Stimulated activated CD8-positive, alpha-beta memory T cell treated with anti-CD3 and anti-CD28 coated beads, Interleukin-4, amount 100 ng/mL, for 48 hours (primary cell): ENCODE measurements around the gene IQSEC3.
"Not testable (repeated sequence)": the region's sequence is repeated elsewhere in the genome, so short reads cannot be mapped to it uniquely, and the experiment has no call there.

Experiments used
- DNase-seq: peaks from one replicate; pipeline ENCODE4 v3.0.0-alpha.2; 2020

Gene IQSEC3

DNA sequence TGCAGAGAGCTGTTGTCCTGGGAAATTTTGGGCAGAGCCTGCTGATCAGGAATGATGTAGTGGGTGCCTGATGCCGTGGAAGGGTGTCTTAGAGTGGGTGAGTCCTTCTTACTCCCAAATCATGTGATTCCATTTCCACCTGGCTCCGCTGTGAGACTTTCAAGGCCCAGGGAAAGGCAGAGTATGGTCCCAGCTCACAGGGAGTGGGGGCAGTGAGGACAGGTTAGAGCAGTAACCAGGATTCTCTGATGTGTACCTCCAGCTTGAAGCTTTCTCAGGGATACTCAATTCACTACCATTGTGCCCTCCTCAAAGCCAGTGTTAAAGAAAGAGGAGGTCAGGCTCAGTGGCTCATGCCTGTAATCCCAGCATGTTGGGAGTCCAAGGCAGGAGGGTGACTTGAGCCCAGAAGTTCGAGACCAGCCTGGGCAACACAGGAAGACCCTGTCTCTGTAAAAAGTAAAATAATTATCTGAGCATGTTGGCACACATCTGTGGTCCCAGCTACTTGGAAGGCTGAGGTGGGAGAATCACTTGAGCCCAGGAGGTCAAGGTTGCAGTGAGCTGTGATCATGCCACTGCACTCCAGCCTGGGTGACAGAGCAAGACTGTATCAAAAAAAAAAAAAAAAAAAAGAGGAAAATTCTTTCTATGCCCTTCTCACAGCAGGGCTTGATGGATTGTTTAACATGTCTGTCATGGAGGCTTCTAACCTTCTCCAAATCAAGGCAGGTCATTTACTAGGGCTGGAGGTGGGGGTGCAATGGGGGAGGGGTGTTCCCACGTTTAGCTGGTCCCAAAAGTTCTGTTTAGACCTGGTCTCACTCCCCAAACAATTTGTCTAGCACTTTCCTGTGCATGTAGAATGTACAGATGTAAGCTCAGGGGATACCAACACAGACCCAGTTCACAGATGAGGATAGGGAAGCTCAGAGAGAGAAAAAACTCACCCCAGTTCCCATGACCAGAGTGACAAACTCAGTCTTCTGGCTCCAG, 12.5 kb upstream of the IQSEC3 start:
- DNase-seq, result no peak

DNA sequence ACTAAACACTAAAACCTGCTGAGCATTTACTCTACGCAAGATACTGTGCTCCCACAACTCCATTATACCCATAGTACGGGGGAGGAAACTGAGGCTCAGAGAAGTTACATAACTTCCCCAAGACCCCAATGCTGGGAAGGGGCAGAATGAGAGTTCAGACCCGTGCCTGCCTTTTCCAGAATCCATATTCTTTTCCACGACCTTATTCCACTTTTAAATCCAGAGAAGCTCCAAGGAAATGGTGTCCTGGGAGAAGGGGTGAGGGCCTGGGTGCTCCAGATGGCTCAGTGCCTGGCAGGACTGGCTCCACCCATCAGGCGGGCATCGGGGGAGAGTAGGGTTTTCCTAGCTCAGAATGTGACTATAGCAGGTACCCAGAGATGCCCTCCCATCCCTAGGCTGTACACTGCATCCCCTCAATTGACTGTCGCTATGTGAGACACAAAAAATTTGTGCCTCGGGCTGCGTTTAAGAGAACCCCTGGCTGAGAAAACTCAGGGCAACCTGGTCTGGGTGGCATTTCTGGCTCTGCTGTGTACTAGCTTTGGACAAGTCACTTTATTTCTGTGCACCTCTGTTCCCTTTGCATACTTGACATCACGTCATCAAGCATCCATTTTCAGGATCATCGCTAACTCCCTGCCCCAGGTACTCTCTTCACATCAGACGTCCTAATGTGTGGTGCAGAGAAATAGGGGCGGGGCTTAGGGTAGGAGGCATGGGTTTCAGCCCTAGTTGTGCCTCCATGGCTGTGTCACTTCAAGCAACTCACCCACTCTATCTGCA, 11.6 kb upstream of the IQSEC3 start:
- no peak for DNase-seq

DNA sequence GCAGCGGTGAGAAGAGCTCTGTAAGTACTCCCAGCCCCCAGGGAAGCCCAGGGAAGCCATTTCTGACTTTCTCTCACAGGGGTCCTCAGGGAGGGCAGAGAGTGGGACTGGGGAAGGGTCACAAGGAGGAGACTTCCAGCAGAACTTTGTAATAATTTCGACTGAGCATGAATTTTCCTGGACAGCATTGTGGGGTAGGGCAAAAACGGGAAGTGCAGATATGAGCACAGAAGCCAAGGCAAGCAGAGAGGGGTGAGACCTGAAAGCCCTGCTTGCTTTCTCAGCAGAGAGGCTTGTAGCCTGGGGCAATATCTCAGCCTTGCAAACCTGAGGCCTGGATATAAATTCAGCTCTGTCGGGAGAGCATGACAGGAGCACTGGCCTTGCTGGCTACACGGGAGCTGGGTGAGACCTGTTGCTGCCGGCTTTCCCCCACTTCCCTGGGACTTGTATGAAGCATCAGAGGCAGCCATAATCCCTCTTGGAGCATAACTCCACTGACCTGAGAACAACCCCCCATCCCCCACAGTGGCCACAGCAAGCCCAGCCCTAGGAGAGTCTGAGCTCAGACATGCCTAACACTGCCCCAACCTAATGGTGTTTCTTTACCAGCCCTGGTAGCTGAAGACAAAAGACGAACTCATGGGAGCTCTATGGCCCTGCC, 9.8 kb upstream of the IQSEC3 start:
- DNase-seq, result no peak

DNA sequence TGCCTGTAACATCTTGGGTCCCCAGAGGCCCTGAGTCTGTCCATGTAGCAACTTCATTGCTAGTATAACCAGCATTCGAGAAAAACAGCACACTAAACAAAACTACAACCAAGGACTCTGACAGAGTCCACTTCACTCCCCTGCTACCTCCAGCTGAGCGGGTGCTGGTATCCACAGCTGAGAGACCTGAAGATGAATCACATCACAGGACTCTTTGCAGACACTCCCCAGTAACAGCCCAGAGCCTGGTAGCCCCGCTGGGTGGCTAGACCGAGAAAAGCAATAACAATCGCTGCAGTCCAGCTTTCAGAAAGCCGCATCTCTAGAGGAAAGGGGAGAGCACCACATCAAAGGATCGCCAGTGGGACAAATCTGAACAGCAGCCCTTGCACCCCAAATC, 9.0 kb upstream of the IQSEC3 start:
- DNase-seq, result no peak

DNA sequence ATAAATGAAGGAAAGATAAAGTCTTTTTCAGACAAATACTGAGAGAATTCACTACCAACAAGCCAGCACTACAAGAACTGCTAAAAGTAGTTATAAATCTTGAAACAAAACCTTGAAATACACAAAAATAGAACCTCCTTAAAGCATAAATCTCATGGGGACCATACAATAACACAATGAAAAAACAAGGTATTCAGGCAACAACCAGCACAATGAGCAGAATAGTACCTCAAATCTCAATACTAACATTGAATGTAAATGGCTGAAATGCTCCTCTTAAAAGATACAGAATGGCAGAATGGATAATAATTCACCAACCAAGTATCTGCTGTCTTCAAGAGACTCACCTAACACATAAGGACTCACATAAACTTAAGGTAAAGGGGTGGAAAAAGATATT, 7.7 kb upstream of the IQSEC3 start:
- no peak for DNase-seq

DNA sequence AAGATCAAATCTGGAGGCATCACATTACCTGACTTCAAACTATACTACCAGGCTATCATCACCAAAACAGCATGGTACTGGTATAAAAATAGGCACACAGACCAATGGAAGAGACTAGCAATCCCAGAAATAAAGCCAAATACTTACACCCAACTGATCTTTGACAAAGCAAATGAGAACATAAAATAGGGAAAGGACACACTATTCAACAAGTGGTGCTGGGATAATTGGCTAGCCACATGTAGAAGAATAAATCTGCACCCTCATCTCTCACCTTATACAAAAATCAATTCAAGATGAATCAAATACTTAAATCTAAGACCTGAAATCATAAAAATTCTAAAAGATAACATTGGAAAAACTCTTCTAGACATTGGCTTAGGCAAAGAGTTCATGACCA, 4.7 kb upstream of the IQSEC3 start:
- not testable (repeated sequence) for DNase-seq

DNA sequence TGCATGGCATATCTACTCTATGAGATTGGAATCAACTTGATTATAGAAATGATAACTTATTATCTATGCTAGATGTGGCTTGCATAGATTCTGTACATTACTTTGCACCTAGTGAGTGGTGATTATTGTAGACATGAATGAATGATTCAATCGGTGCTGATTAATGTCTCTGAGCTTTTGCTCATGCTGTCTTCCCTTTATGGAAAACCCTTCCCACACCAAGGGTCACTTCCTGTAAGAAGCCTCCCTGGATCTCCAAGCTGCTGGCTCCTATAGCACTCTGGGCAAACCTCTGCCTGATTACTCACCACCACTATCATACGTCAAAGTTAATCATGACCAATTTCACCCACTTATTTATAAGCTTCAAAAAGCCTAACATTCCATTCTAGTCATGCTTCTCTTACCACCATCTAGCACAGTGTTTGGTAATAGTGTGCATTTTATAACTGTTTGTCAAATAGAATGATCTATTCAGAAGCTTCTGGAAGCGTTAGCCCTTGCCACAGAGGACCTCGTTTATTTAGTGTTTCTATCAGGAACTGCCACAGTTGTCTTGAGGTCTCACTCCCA, 990 bp upstream of the IQSEC3 start:
- DNase-seq, result not testable (repeated sequence)

DNA sequence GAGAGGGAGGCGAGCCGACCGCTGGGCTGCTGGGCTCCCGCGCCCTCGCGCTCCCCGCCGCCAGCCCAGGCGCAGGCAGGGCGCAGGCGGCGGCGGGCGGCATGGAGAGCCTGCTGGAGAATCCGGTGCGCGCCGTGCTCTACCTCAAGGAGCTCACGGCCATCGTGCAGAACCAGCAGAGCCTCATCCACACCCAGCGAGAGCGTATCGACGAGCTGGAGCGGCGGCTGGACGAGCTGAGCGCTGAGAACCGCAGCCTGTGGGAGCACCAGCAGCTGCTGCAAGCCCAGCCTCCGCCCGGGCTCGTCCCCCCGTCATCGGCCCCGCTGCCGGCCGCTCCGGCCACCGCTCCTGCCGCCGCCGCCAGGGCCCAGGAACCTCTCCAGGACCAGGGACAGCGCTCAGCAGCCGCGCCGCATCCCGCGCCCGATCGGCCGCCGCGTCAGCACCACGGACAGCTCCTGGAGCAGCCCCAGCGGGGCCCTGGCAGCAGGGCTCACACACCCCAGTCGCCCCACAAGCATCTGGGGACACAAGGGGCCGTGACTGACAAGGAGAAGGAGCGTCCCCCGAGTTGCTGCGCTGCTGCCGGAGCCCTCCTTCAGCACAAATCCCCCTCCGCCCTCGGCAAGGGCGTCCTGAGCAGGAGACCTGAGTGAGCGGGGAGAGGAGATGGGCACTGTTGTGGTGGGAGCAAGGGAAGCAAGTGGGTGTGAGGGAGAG, 376 bp downstream of the IQSEC3 start:
- DNase-seq, result peak; percentile 36

DNA sequence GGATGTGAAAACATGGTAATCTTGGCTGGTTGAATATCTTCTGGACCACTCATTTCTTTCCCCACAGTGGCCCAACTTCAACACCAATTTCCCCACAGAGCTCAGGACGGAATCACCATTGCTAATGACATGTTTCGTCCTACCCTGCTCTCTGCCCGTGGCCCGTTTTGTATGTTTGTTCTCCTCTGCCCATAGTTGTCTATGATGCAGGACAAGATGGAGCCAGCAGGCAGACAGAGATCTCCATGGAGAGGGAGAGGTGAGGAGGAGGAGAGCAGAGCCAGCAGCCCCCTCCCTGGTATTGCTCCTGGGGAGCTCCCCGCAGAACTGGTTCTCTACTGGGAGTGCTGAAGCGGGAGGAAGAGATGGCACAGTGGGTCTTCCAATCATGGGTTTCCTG, 3.1 kb downstream of the IQSEC3 start:
- not testable (repeated sequence) for DNase-seq

DNA sequence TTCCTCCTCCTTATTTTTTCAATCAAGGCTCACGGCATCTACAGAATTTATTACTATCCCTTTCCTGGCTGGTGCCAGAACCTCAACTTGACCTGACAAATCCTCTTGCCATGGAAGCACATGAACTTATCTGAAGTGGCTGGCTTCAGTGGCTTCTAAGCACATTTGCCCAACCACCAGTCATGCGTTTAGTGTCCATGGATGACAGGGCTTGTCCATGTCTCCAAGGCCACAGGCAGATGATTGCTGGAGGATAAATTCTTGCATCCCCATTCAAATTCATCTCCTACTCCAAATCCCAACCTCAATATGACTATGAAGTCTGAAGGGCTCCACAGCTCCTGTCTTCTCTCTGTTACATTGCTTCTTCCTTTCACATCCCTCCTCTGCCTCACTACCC, 4.0 kb downstream of the IQSEC3 start:
- not testable (repeated sequence) for DNase-seq

DNA sequence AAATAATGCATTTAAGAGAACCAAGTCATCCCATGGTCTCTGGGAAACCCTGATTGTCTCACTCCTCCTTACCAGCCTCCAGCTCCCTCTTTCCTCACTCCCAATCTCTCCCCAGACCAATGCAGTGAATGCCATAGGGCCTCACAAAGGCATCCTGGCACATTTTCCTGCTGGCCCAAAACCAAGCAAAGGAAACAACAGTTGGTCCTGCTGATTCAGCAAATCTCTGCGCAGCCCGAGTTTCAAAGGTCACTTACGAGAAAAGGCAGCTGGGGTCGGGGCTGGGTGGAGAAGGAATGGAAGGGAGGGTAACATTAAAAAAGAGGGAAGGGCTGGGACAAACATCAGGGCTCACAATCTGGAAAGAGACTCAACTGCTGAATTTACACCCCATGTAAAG, 5.5 kb downstream of the IQSEC3 start:
- DNase-seq, result not testable (repeated sequence)

DNA sequence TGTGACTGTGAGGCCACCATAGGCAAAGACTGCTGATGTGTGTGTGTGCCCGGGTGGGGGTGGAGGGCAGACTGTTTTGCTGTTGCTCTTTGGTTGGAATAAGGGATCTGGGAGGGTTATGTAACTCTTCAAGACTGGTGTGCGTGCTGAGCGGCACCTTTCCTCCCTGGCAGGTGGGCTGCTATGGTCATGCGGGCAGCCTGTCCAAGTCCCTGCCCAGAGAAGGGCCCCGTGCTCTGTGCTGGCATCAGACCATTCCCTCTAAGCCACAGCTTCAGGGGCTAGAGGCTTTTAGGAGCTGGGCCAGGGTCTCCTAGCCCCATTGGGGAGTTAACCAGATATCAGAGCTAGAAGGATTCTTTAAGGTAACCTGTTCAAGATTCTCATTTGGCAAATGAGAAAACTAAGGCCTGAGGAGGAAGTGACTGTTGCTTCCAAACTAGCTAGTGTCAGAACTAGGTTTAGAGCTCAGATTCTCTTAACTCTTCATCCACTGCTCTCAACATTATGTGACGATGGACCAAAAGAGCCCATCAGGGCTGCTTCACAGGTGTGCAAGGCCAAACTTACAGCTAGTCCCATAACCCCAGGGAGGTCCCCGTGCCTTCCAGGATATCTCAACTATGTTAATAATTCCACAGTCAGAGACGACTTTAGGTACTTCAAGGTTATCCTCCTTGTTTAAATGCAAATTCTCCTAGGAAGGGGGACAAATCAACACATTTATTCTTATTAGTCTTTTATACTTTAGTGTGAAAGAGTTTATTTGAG, 8.0 kb downstream of the IQSEC3 start:
- DNase-seq, result not testable (repeated sequence)

DNA sequence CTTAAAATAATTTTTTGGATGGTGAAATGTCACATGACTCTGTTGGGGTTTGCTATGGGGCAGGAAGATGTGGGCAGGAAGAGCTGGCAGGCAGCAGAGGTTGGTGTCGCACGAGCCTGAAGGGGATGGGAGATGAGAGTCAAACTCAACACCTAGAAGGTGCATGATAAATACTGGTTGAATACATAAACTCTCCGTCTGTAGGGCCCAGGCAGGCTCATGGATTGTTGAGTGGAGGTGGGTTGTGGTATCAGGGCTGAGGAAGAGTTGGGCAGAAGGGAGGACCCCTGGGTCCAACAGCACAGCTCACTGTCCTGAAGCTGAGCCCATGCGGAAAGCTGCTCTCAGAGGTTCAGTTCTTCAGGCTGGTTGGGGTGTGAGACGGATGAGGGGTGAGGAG, 9.0 kb downstream of the IQSEC3 start:
- not testable (repeated sequence) for DNase-seq

DNA sequence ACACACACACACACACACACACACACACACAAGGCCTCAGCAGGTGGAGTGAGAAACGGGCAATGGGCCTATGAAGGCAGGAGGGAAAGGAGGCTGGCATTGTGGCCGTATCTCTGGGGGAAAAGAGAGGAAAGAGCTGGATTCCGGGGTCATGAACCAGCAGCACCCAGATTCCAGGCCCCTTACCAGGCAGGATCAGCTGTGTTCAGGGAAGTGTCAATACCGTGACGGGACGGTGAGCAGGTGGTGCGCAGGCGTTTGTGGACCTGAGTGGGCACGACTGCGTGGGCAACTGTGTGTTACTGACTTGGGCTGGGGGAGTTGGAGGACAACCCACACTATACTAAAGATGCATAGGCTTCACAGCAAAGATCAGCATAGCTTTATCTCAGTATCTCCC, 9.5 kb downstream of the IQSEC3 start:
- DNase-seq, result not testable (repeated sequence)

DNA sequence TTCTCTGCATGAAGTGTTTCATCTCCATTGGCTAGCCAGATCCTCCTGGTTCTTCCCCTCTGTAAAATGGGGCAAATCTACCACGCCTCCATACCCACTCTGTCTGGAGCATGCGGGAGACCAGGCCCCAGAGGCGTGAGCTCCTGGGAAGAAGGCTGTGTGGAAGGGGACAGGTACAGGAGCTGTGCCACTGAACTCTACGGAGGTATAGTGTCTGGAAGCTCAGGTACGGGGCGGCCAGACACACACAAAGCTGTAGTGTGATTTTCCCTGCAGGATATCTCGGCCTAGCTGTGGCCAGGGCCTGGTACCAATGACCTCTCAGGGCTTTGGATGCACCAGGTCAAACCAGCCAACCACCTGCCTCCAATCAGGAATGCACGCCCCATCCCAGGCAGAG, 10.0 kb downstream of the IQSEC3 start:
- DNase-seq, result not testable (repeated sequence)

DNA sequence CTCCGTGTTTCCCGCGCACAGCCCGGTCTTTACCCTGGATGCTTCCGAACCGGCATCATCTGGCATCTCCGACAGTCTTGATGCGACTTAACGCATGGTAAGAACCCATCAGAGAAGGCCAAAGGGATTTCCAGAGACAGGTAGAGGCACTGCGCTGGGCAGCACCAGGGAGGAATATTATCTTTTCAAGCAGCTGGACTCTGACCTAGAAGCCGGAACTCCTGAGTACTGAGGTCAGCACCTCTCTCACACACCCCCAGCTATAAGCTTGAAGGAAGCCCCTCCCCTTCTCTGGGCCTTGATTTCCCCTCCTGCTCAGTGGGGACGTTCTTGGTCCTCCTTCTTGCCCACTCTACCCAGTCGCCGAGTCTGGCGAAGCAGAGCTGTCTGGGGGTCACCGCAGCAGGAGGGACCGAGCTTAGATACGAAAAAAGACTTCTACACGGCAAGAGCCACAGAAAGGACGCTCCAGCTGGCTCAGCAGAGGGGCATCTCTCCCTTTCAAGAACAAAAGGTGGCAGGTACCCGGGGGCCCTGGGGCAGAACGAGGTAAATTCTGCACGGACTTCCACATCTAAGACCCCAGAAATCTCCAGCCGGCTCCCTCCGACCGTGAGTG, 10.6 kb downstream of the IQSEC3 start:
- DNase-seq, result not testable (repeated sequence)

DNA sequence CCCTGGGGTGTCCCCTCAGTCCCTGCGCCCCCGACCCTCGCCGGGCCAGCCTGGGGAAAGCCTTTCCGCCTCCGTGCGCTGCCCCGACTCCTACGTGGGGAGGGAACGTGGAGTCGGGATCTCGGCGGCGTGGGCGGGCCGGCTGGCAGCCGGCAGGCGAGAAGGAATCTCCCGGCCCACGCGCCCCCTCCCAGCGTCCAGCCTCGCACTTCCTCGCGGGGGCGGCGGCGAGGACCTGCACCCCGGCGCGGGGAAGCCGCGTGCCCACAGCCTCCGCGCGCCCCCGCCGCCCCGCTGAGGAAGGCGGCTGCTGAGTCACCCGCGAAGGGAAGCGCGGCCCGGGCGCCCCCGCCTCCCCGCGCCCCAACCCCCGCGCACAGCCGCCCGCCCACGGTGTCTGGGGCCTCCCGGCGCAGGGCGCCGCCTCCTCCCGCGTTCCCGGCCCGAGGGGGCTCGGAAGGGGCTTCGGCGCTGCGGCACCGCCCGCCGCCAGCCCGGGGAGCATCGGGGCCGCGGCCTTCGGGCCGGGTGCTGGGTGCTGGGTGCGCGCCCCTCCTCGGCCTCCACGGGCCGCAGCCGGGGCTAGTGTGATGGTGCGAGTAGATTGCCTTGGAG, 11.3 kb downstream of the IQSEC3 start:
- DNase-seq, result not testable (repeated sequence)

DNA sequence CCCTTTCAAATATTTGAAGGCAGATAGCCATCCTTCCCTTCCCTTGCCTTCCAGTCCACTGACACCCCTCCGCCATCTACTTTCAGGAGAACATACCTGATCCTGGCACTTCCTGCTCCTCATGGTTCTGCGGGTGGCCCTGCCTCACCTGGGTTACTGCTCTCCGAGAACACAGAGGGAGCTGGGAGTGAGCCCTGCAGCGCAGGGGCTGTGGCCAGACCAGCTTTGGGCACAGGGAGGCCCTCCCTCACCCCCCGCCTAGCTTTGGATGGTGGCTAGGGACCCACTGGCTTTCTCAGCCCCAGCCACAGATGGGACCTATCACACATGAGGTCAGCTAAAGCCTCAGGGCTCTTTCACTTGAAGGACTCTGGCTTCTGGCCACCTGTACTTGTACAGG, 12.4 kb downstream of the IQSEC3 start:
- no peak for DNase-seq

DNA sequence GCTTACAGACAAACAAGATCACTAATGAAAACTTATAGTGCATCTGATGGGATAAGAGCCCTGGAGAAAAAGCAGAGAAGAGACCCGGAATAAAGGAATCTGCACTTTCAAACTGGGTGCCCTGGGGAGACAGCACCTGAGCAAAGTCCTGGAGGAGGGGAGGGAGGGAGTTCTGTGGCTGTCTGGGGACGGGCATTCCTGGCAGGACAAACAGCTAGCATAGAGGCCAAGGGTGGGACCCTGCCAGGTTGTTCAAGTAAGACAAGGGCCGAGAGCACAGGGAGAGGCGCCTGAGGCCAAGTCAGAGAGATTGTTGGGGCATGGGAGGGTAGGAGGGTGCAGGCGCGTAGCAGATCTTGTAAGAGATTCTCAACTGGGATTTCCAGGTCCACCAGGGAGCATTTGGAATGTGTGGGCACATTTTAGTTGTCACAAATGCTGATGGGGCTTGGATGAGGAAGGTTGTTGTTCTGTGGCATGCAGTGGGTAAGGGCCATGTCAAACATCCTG, 14.2 kb downstream of the IQSEC3 start:
- no peak for DNase-seq

DNA sequence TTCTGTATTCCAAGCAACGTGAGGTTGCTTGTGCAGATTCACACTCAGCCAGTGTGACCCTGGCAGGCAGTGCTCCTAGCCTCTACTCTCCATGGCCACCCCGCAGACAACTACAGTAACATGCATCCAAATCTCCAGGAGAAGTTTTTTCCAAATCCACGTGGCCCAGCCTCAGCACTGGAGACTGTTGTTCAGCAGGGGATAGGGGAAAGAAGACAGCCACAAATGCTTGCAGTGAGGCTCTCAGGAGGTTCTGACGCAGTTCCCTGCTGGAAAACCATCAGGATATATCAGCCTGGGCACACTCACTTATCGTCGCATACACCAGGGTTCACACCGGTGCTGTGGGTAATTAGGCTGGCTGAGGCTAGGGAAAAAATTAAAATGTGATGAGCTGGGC, 16.2 kb downstream of the IQSEC3 start:
- no peak for DNase-seq
